IPS-15b (cell line): ENCODE results near the gene TMC3.
"Not testable (repeated sequence)": the region's sequence is repeated elsewhere in the genome, so short reads cannot be mapped to it uniquely, and the experiment has no call there.

ENCODE experiments used
- H3K27me3 ChIP-seq: one replicate; pipeline ENCODE4 v1.6.1; 2013; ENCODE audit warnings: low read length; ENCODE audit not compliant: control insufficient read depth, insufficient read depth
- H3K36me3 ChIP-seq: one replicate; pipeline ENCODE4 v1.6.1; 2013; ENCODE audit warnings: low read length; ENCODE audit not compliant: control insufficient read depth, insufficient read depth
- H3K4me1 ChIP-seq: one replicate; pipeline ENCODE4 v1.6.1; 2013; ENCODE audit warnings: mild to moderate bottlenecking, low read length; ENCODE audit not compliant: control insufficient read depth, insufficient read depth
- H3K4me3 ChIP-seq: one replicate; pipeline ENCODE4 v1.5.1; 2013; ENCODE audit warnings: low read depth, low read length
- H3K9ac ChIP-seq: one replicate; pipeline ENCODE4 v1.6.1; 2013; ENCODE audit warnings: low read depth, mild to moderate bottlenecking, low read length
- H3K9me3 ChIP-seq: one replicate; pipeline ENCODE4 v1.6.1; 2013; ENCODE audit warnings: mild to moderate bottlenecking, low read length; ENCODE audit not compliant: control insufficient read depth, insufficient read depth

The TMC3 gene

DNA sequence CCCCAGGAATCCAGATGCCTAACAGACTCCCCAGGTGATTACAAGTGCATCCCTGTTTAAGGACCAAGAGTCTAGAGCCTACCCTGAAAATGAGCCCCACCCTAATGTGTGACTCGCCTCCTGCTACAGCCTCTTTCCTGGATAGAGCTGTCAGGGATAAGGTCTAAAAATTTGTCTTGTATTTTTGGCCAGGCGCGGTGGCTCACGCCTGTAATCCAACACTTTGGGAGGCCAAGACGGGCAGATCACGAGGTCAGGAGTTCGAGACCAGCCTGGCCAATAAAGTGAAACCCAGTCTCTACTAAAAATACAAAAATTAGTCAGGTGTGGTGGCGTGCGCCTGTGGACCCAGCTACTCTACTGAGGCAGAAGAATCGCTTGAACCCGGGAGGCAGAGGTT, 11.2 kb downstream of the TMC3 start:
- no peaks in the 10 kb centered on the region for H3K27me3 ChIP-seq
- H3K9ac ChIP-seq: no peak overlapping the region
- no peaks in the 10 kb centered on the region for H3K9me3 ChIP-seq
- H3K4me1 ChIP-seq: no peaks in the 10 kb centered on the region
- no peak overlapping the region for H3K4me3 ChIP-seq
- H3K36me3 ChIP-seq: no peaks in the 10 kb centered on the region

DNA sequence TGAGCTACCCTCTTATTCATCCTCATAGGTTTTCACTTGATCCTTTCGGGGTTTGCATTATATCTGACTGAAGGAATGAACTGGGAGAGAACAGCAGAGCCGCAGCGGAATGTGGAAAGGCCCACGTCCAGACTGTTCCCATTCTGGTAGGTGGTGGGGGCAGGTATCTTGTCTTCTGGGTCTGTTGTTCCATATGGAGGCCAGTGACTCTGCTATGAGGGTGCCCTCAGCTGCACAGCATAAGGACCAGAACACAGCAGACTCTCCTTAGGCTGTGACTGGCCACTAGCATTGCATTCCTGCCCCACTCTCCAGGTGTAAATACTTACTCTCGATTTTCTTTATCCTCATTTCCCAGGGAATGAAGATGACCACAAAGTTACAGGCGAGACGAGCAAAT, 12.1 kb downstream of the TMC3 start:
- Histone ChIP-seq H3K27me3 (no peaks in the 10 kb centered on the region), H3K9me3 (no peaks in the 10 kb centered on the region), H3K4me1 (no peaks in the 10 kb centered on the region), H3K4me3 (no peak overlapping the region), H3K36me3 (no peaks in the 10 kb centered on the region), H3K9ac (no peak overlapping the region)

DNA sequence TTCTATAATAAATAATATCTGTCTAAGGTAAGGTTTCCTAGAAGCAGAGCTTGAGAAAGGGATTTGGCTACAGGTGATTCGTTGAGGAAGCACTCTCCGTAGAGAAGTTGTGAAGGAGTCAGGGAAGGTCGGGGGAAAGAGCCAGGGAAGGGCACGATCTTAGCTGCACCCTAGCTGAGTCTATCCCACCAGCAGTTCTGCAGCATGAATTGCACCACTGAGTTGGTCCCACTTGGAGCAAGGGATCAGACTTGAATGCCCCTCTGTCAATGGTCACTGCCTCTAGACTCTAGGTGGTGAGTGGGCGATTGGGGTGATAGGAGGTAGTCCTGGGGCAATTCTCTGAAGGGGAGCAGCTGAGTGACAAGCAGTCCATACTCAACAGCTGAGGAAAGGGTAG, 13.5 kb downstream of the TMC3 start:
- no peaks in the 10 kb centered on the region for H3K36me3 ChIP-seq
- H3K4me3 ChIP-seq: no peak overlapping the region
- H3K9me3 ChIP-seq: no peaks in the 10 kb centered on the region
- peaks cover 3% of the 10 kb centered on the region for H3K4me1 ChIP-seq
- H3K27me3 ChIP-seq: no peaks in the 10 kb centered on the region
- H3K9ac ChIP-seq: no peak overlapping the region

DNA sequence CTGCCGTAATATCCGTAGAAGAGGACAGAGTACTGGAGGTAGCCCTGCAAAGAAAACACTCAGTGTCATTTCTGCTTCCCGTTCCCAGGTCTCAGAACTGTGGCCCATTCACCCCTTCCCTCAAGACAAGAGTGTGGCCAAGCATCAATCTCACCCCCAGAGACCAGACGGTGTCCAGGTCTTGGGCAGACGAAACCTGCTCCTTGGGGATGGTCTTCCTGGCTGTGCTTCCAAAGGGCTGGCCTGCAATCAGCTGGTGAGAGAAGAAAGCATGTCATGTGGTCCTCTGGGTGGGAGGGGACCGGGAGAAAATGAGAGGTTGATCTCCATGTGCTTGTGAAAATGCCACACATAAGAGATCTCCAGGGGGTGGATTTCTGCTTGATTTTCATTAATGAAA, 15.8 kb downstream of the TMC3 start:
- no peaks in the 10 kb centered on the region for H3K9me3 ChIP-seq
- H3K4me3 ChIP-seq: no peak overlapping the region
- no peaks in the 10 kb centered on the region for H3K27me3 ChIP-seq
- peaks cover 3% of the 10 kb centered on the region for H3K4me1 ChIP-seq
- no peak overlapping the region for H3K9ac ChIP-seq
- no peaks in the 10 kb centered on the region for H3K36me3 ChIP-seq

DNA sequence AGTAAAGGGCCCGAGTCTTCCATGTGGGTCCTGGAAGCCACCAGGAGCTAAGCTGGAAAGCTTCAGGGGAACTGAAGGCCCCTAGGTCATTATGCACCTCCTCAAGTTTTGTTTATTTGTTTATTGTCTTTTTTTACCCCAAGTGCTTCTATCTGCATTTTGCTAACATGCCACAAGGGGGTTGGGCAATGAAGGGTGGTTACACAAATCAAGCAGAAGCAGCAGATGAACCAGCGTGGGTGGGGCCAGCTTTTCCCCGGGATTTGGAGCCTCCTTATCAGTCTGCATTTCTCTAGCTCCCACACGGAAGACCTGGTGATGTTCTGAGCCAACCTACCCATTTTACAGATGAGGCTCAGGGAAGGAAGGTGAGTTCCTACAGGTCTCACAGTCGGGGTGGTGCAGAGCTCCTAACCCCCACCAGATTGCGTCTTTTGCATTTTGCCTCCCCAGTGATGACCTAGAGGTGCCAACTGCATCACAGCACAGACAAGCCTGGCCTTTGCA, 16.8 kb downstream of the TMC3 start:
- no peaks in the 10 kb centered on the region for H3K9me3 ChIP-seq

DNA sequence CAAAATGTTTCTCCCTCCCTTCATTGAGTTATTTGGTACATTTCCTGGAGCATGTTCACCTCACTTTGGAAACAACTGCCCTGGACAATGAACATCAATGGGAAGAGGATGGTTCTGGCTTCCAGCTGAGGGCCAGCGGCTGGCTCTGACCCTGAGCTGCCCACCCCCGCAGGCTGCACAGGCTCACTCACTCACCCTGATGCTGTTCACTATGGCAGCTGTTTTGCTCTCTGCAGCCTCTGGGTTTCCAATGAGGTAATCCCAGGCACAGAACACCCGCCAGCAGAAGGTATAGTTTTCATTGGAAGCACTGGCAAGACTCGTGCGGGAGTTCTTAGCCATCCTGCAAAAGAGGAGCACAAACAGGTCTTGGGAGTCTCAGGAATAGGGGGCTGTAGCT, 17.8 kb downstream of the TMC3 start:
- Histone ChIP-seq H3K36me3 (no peaks in the 10 kb centered on the region), H3K4me3 (no peak overlapping the region), H3K4me1 (peaks cover 3% of the 10 kb centered on the region), H3K27me3 (no peaks in the 10 kb centered on the region), H3K9me3 (no peaks in the 10 kb centered on the region), H3K9ac (no peak overlapping the region)

More for the DNA sequence above, 16.8 kb downstream of the TMC3 start:
- Histone ChIP-seq H3K4me3 (no peak overlapping the region), H3K4me1 (peaks cover 3% of the 10 kb centered on the region), H3K27me3 (no peaks in the 10 kb centered on the region), H3K9ac (no peak overlapping the region), H3K36me3 (no peaks in the 10 kb centered on the region)

DNA sequence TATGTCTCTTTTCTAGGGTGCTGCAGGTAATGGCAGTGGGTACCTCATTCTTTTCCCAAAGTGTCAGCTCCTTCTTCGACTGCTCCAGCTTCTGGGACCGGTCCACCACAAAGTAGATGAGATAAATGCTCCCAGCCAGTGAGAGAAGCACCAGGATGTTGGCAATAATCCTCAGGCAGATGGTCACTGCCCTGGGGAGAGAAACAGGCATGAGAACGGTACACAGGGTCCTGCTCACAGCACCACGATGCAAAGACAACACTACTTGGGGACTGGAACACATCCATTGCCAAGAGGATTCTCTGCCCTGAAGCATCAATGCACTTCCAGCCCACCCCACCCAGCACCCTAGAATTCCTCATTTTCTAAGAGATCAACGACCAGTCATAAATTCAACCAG, 22.4 kb downstream of the TMC3 start:
- Histone ChIP-seq H3K36me3 (no peaks in the 10 kb centered on the region), H3K9ac (no peak overlapping the region), H3K27me3 (no peaks in the 10 kb centered on the region), H3K4me3 (no peak overlapping the region), H3K9me3 (no peaks in the 10 kb centered on the region), H3K4me1 (peaks cover 3% of the 10 kb centered on the region)

DNA sequence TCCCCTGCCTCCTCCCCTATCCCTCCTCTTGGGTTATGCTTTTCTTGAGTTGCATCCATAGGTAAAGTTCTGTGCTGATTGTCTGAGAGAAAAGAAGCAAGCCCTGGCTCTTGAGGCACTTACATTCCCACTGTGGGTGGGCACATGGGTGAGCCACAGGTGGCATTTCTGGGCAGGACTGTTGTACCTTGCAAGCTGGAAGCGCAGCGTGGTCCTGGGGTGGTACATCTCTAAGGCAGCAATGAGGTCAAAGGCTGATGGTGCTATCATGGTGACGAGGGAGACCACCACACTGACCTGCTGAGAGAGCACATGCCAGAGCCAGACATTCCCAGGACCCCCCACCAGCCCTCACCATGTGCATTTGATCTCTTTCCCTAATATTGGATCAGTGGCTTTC, 24.7 kb downstream of the TMC3 start:
- H3K9me3 ChIP-seq: no peaks in the 10 kb centered on the region
- no peaks in the 10 kb centered on the region for H3K27me3 ChIP-seq
- no peak overlapping the region for H3K4me3 ChIP-seq
- H3K9ac ChIP-seq: no peak overlapping the region
- H3K4me1 ChIP-seq: no peaks in the 10 kb centered on the region
- no peaks in the 10 kb centered on the region for H3K36me3 ChIP-seq

DNA sequence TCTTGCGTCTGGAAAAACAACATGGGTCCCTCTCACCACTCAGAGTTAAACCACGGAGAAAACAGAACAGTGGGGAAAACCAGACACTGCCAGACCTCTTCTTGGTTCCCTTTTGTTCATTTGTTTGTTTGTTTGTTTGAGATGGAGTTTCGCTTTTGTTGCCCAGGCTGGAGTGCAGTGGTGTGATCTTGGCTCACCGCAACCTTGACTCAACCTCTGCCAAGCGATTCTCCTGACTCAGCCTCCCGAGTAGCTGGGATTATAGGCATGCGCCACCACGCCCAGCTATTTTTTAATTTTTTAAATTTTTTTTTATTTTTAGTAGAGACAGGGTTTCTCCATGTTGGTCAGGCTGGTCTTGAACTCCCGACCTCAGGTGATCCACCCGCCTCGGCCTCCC, 25.3 kb downstream of the TMC3 start:
- not testable (repeated sequence) for H3K36me3 ChIP-seq, H3K9me3 ChIP-seq, H3K9ac ChIP-seq, H3K4me1 ChIP-seq, H3K4me3 ChIP-seq, H3K27me3 ChIP-seq

DNA sequence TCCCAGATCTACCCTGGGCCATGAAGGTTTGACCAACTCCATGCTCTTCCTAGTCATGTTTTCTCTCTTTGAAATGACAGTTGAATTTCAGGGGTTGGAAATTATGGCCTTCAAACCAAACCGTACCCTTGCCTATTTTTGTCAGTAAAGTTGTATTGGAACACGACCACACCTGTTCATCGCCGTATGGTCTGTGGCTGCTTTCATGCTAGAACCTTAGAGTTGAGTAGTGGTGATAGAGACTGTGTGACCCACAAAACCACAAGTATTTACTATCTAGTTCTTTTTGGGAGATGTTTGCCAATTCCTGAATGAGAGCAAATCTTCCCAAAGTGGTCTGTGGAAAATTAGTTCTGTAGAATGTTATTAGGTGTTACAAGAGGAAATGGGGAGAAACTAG, 26.1 kb downstream of the TMC3 start:
- Histone ChIP-seq H3K9ac (no peak overlapping the region), H3K9me3 (no peaks in the 10 kb centered on the region), H3K36me3 (no peaks in the 10 kb centered on the region), H3K4me1 (no peaks in the 10 kb centered on the region), H3K27me3 (no peaks in the 10 kb centered on the region), H3K4me3 (no peak overlapping the region)

DNA sequence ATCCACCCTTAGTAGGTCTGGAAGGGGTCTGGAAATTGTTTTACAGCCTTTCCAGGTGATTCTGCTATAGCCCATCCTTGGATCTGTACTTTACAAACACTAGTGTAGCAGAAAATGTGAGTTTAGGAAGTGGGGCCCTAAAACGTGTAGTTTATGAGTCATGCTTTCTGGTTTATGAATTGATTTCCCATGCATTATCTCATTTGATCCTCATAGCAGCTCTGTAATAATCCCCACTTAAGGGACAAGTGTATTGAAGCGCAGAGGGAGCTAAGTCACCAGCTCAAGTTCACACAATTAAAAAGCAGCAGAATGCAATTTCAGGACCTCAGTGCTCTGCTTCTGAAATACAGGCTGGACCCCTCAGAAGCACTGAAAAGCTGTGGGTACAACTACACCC, 27.4 kb downstream of the TMC3 start:
- H3K9me3 ChIP-seq: no peaks in the 10 kb centered on the region
- H3K4me1 ChIP-seq: no peaks in the 10 kb centered on the region
- H3K4me3 ChIP-seq: no peak overlapping the region
- no peaks in the 10 kb centered on the region for H3K27me3 ChIP-seq
- no peak overlapping the region for H3K9ac ChIP-seq
- H3K36me3 ChIP-seq: no peaks in the 10 kb centered on the region

DNA sequence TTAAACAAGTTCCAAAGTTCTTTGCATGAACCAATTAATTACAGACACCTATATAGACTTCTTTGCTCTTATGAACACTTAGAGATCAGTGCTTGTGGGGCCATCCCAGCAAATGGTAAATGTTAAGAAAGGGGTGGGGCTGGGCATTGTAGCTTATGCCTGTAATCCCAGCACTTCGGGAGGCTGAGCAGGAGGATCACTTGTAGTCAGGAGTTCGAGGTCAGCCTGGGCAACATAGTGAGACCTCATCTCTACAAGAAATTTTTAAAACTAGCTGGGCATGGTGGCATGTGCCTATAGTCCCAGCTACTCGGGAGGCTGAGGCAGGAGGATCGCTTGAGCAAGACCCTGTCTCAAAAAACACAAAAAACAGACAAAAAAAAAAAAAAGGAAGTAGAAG, 30.6 kb downstream of the TMC3 start:
- H3K36me3 ChIP-seq: no peaks in the 10 kb centered on the region
- no peak overlapping the region for H3K9ac ChIP-seq
- H3K4me3 ChIP-seq: no peak overlapping the region

DNA sequence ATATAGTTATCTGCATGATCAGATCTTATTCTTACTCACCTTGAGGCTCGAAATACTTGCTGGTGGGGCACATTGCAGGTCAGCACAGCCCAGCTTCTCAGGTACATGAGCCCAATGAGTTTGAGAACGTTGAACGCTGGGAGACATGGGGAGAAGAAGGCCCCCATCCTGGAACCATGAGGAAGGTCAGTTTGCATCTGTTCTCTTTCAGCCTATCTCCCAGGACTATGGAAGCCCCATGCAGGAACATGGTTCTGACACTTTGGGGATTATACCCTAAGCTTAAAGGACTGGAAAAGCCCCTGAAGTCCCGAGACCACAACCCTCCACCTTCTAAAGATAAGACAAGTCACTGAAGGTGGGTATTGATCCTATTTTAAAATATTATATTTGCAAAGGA, 32.7 kb downstream of the TMC3 start:
- H3K9me3 ChIP-seq: no peaks in the 10 kb centered on the region
- H3K27me3 ChIP-seq: no peaks in the 10 kb centered on the region
- no peak overlapping the region for H3K9ac ChIP-seq
- H3K4me1 ChIP-seq: no peaks in the 10 kb centered on the region
- no peaks in the 10 kb centered on the region for H3K36me3 ChIP-seq
- H3K4me3 ChIP-seq: no peak overlapping the region

More for the DNA sequence above, 30.6 kb downstream of the TMC3 start:
- no peaks in the 10 kb centered on the region for H3K27me3 ChIP-seq
- H3K9me3 ChIP-seq: no peaks in the 10 kb centered on the region
- no peaks in the 10 kb centered on the region for H3K4me1 ChIP-seq
